Upper lobe of right lung (tissue), 1 donor: Measurements from ENCODE around the gene AIFM1. TPM values are rescaled to one million over a fixed set of nuclear protein-coding genes. Genes with fewer than 3 reads are reported as not detected.

Source experiments
- ATAC-seq: fragments of 200-7000 bp; cut with Tn5 transposase; one replicate; pipeline ENCODE4 v1.9.1; 2020; ENCODE audit warnings: mild to moderate bottlenecking, moderate library complexity
- DNase-seq: peaks from one replicate; pipeline ENCODE4 v3.0.0-alpha.2; 2020
- H3K27ac ChIP-seq: fragments of 200-600 bp; one replicate; pipeline ENCODE4 v1.8.0; 2022
- H3K27me3 ChIP-seq: fragments of 200-600 bp; one replicate; pipeline ENCODE4 v1.8.0; 2022; ENCODE audit warnings: mild to moderate bottlenecking
- H3K36me3 ChIP-seq: fragments of 200-600 bp; one replicate; pipeline ENCODE4 v1.8.0; 2022
- H3K4me1 ChIP-seq: fragments of 200-600 bp; one replicate; pipeline ENCODE4 v1.8.0; 2022
- H3K4me3 ChIP-seq: fragments of 200-600 bp; one replicate; pipeline ENCODE4 v1.8.0; 2022; ENCODE audit warnings: mild to moderate bottlenecking
- H3K9me3 ChIP-seq: fragments of 200-600 bp; one replicate; pipeline ENCODE4 v1.8.0; 2022
- CTCF ChIP-seq: fragments of 200-600 bp; IDR thresholded peaks from one replicate; pipeline ENCODE4 v1.8.0; 2022; ENCODE audit warnings: antibody characterized with exemption
- intact Hi-C: fragments of 100-400 bp; cut with DNase I; formaldehyde crosslinking; loops from one replicate; pipeline ENCODE4 v1.11.0; 2022
- total RNA-seq: library from RNA; stranded (reverse); fragmentation: NEBNext Ultra II Directional; extraction: Animal tissue kit (Norgen Biotek cat#: 25700); gene quantifications from one replicate; pipeline ENCODE4 v1.2.1, GENCODE V29; 2021
- donor health status: DM: no; HTN: yes; CAD: no; lungs with severe emphysema.

AIFM1 gene
- total RNA-seq, 1 donor from 2014 or later, result 23.2 TPM

DNA sequence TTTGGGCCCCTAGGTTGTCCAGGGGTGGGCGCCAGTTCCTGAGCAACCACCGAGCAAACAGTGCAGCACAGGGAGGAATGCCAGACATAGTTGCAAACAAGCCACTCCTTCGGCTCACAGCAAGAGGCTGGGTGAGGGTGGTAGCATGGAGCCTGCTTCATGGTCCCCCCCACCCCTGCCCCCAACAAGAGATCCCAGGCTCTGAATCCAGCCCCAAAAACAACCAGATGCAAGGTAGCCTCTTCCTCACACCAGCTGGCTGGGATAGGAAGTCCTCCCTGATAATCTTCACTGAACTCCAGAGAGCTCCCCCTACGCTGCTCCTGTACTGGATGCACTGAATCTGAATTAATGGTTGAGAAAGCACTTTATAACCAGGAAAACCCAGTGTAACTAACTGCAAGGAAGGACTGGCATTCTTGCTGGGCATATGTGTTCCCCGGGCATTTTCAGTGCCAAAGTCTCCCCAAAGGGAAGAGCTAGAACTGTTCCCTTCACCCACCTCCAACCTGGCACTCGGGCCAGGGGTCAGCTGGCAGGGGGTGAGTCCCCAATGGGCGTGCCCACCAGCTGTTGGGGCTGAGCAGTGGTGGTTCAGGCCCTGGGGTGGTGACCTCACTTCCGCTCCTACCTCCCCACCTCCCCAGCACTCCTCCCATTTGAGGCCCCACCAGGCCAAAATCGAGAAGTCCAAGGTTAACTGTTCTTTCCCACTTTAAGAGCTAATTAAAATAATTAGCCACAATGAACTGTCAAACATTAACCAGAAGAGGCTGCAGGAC, 56.8 kb downstream of the AIFM1 start:
- DNase-seq (peak; percentile 70), ATAC-seq (peak; percentile 75)
- Histone ChIP-seq H3K4me3 (peak overlapping the region; percentile 65), H3K27ac (peak overlapping the region; percentile 84), H3K36me3 (no peaks in the 10 kb centered on the region), H3K9me3 (no peaks in the 10 kb centered on the region), H3K27me3 (no peaks in the 10 kb centered on the region), H3K4me1 (peaks cover 18% of the 10 kb centered on the region)
- TF ChIP-seq CTCF, result no peak
- intact Hi-C loops, result no loop called here

DNA sequence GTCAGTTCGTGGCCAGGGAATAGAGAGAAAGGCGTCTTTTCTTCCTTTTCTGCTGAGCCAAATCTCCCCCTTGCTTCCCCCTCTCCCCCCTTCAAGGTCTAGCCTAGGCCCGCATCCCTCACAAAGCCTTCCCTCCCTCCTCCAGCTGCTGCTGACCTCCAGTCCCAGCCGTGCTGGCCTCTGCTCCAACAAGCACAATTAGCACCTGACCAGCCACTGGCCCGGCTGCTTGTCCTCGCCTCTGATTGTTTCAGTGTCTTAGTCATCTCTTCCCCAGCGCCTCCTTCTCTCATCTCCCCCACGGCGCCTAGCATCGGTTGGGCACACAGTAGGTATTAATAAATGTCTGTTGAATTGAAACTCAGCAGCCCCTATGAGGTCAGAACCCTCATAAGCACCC, 59.6 kb downstream of the AIFM1 start:
- no peak for TF ChIP-seq CTCF

GRCh38 chrX:130105244-130105643, 60.4 kb downstream of the AIFM1 start:
- Histone ChIP-seq H3K9me3 (no peaks in the 10 kb centered on the region), H3K4me3 (no peak overlapping the region), H3K27ac (no peak overlapping the region), H3K4me1 (peaks cover 20% of the 10 kb centered on the region), H3K36me3 (no peaks in the 10 kb centered on the region), H3K27me3 (no peaks in the 10 kb centered on the region)
- no peak for DNase-seq
- TF ChIP-seq CTCF, result no peak
- ATAC-seq, result no peak
- intact Hi-C loops, result no loop called here

More for the DNA sequence above, 59.6 kb downstream of the AIFM1 start:
- DNase-seq (no peak), ATAC-seq (no peak)
- Histone ChIP-seq H3K4me3 (no peak overlapping the region), H3K9me3 (no peaks in the 10 kb centered on the region), H3K27me3 (no peaks in the 10 kb centered on the region), H3K27ac (no peak overlapping the region), H3K36me3 (no peaks in the 10 kb centered on the region), H3K4me1 (peaks cover 18% of the 10 kb centered on the region)
- intact Hi-C loops, result no loop called here

DNA sequence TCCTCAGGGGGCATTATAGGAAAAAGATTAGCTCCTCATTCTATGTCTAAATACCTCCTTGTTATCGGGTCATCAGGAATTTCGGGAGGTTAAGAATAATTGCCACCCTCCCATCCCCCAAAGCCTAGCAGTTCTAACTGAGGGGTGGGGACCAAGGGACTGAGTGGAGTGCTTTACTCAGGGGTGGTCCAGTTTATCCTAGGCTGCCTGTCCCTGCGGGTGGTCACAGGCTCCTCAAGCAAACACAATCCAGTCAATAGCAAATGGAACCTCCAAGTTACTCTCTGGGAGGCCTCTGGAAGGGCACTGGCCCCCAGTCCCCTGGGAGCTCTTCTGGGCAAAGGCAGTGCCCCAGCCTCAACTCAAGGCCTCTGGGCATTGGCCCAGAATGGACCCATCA, 62.0 kb downstream of the AIFM1 start:
- peaks cover 34% of the 10 kb centered on the region for H3K4me1 ChIP-seq
- no peaks in the 10 kb centered on the region for H3K27me3 ChIP-seq
- no peak for DNase-seq
- H3K27ac ChIP-seq, result no peak overlapping the region
- no peak for TF ChIP-seq CTCF
- H3K36me3 ChIP-seq, result no peaks in the 10 kb centered on the region
- ATAC-seq, result no peak
- no peaks in the 10 kb centered on the region for H3K9me3 ChIP-seq
- no peak overlapping the region for H3K4me3 ChIP-seq
- intact Hi-C loops, result no loop called here

DNA sequence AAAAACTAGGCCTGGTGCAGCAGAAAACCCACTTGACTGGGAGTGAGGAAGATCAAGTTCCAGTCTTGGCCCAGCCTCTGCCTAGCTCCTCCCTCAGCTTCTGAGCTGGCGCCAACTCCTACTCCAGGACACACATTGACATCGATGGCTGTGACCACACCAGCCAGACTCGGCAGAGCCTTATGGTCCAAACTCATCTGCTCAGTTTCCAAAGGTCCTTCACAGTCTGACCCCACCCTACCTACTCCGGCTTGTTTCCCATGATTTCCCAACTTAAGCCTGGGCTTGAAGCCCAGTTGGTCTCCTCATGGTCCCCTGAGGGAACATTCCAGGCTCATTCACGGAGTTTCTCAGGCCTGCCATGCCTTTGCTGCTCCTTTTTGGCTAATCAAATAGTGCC, 65.5 kb downstream of the AIFM1 start:
- no peak for DNase-seq
- Histone ChIP-seq H3K36me3 (no peaks in the 10 kb centered on the region), H3K27ac (peak overlapping the region; percentile 8), H3K4me3 (no peak overlapping the region), H3K4me1 (peaks cover 32% of the 10 kb centered on the region), H3K9me3 (no peaks in the 10 kb centered on the region), H3K27me3 (no peaks in the 10 kb centered on the region)
- TF ChIP-seq CTCF, result no peak
- intact Hi-C loops, result no loop called here
- peak; percentile 68 for ATAC-seq
